SH-SY5Y (cell line): ENCODE results near the gene RAB17.

ENCODE experiments used
- GATA2 ChIP-seq: IDR thresholded peaks from 2 replicates; pipeline ENCODE4 v1.6.1; 2011; ENCODE audit warnings: mild to moderate bottlenecking, low read depth, low read length
- GATA3 ChIP-seq: IDR thresholded peaks from 2 replicates; pipeline ENCODE4 v1.6.1; 2011; ENCODE audit warnings: low read depth, mild to moderate bottlenecking, low read length, moderate library complexity

- TF ChIP-seq GATA3 (no peak), GATA2 (no peak)
These were observed 2.4 kb downstream of the RAB17 start for GRCh38 chr2:237588044-237588696.
